GM12878 (cell line): ENCODE data around the gene RGS6. TPM values are rescaled to one million over a fixed set of nuclear protein-coding genes. Genes with fewer than 3 reads are reported as not detected.

Experiments used
- ATF7 ChIP-seq: fragments of 450-650 bp; IDR thresholded peaks from 2 replicates; pipeline ENCODE4 v1.6.1; 2016; ENCODE audit warnings: low read depth, mild to moderate bottlenecking
- CEBPB ChIP-seq, 2 experiments: fragments of 150-350 bp in 1 of 2; IDR thresholded peaks; 2 replicates each; pipeline ENCODE4 v1.6.1; 2012 to 2014; ENCODE audit warnings: low read depth in 2 of 2, low read length in 2 of 2, borderline replicate concordance in 1 of 2, inconsistent platforms in 1 of 2
- CEBPZ ChIP-seq: fragments of 150-350 bp; IDR thresholded peaks from 2 replicates; pipeline ENCODE4 v1.6.1; 2016; ENCODE audit warnings: low read depth, low read length
- EGR1 ChIP-seq, 2 experiments: IDR thresholded peaks; 1 replicate in 1 of 2; 2 replicates in 1 of 2; pipeline ENCODE4 v1.6.1; 2011 to 2012; ENCODE audit warnings: low read depth in 2 of 2, low read length in 2 of 2, borderline replicate concordance in 1 of 2, mild to moderate bottlenecking in 1 of 2, moderate library complexity in 1 of 2
- IRF4 ChIP-seq: IDR thresholded peaks from 2 replicates; pipeline ENCODE4 v1.6.1; 2011; ENCODE audit warnings: low read depth, low read length
- MTA3 ChIP-seq: IDR thresholded peaks from 2 replicates; pipeline ENCODE4 v1.6.1; 2012; ENCODE audit warnings: low read length, inconsistent platforms, borderline replicate concordance
- POLR2AphosphoS2 ChIP-seq: IDR thresholded peaks from 2 replicates; pipeline ENCODE4 v1.6.1; 2011; ENCODE audit warnings: low read depth, mild to moderate bottlenecking, low read length, improper control_type of control experiment, moderate library complexity
- POU2F2 ChIP-seq: IDR thresholded peaks from 3 replicates; pipeline ENCODE4 v1.6.1; 2011; ENCODE audit warnings: low read depth, mild to moderate bottlenecking, low read length, borderline replicate concordance
- STAT1 ChIP-seq: fragments of 450-650 bp; conservative IDR thresholded peaks from 2 replicates; pipeline ENCODE4 v1.6.1; 2014; ENCODE audit warnings: antibody characterized with exemption, mild to moderate bottlenecking
- ZNF217 ChIP-seq: fragments of 450-650 bp; IDR thresholded peaks from 2 replicates; pipeline ENCODE4 v1.6.1; 2017; ENCODE audit warnings: antibody characterized with exemption, mild to moderate bottlenecking
- polyA plus RNA-seq, 11 experiments: library from polyadenylated mRNA; depleted of rRNA in 4 of 11; unstranded in 6 of 11; stranded (reverse) in 5 of 11; fragments of >200 nt; fragmentation: Nextera tagmentation in 4 of 11; fragmentation: Illumina TruSeq in 1 of 11; extraction: Ambion mirVana in 4 of 11; extraction: Trizol in 1 of 11; gene quantifications; 1 replicate in 1 of 11; 2 replicates in 10 of 11; pipeline versions ENCODE4 v1.2.1 to v1.2.3, GENCODE V29; 2011 to 2016; ENCODE audit warnings: inconsistent platforms in 2 of 11, missing spikeins in 2 of 11, low read depth in 1 of 11
- total RNA-seq, 4 experiments: library from RNA; depleted of rRNA in 3 of 4; stranded (reverse); fragments of >200 nt in 3 of 4; fragmentation: Illumina TruSeq in 1 of 4; extraction: Trizol in 1 of 4; gene quantifications; 2 replicates each; pipeline versions ENCODE4 v1.2.1 to v1.2.3, GENCODE V29; 2013 to 2021

Gene RGS6
- total and polyA plus RNA-seq, 10 of the 15 experiments (the other 5 are each of a cell fraction or from before 2014, with no cell fraction given), result 3.9 to 18.1 (median 12.4) TPM

- TF ChIP-seq CEBPZ (no peak), EGR1 (IDR thresholded peaks at IDR 0.05; ENCODE audit: borderline replicate concordance in 1 of 2, low read depth in 2 of 2, low read length in 2 of 2) (peak in 1 of 2 experiments; percentile 54; a peak in 1 of 3 replicates), STAT1 (no peak), ATF7 (peak; percentile 96), MTA3 (peak; percentile 95), IRF4 (peak; percentile 99), POLR2AphosphoS2 (no peak), POU2F2 (peak; percentile 90), CEBPB (IDR thresholded peaks at IDR 0.05; ENCODE audit: borderline replicate concordance in 1 of 2, low read depth in 2 of 2, low read length in 2 of 2) (peak; percentile 79 to 92; a peak in 3 of 4 replicates), ZNF217 (peak; percentile 68)
Measured at GRCh38 chr14:72476657-72477499, 544.6 kb downstream of the RGS6 start (continued).
